ENCODE data around the gene CDC42BPG.

CDC42BPG gene, protein sequence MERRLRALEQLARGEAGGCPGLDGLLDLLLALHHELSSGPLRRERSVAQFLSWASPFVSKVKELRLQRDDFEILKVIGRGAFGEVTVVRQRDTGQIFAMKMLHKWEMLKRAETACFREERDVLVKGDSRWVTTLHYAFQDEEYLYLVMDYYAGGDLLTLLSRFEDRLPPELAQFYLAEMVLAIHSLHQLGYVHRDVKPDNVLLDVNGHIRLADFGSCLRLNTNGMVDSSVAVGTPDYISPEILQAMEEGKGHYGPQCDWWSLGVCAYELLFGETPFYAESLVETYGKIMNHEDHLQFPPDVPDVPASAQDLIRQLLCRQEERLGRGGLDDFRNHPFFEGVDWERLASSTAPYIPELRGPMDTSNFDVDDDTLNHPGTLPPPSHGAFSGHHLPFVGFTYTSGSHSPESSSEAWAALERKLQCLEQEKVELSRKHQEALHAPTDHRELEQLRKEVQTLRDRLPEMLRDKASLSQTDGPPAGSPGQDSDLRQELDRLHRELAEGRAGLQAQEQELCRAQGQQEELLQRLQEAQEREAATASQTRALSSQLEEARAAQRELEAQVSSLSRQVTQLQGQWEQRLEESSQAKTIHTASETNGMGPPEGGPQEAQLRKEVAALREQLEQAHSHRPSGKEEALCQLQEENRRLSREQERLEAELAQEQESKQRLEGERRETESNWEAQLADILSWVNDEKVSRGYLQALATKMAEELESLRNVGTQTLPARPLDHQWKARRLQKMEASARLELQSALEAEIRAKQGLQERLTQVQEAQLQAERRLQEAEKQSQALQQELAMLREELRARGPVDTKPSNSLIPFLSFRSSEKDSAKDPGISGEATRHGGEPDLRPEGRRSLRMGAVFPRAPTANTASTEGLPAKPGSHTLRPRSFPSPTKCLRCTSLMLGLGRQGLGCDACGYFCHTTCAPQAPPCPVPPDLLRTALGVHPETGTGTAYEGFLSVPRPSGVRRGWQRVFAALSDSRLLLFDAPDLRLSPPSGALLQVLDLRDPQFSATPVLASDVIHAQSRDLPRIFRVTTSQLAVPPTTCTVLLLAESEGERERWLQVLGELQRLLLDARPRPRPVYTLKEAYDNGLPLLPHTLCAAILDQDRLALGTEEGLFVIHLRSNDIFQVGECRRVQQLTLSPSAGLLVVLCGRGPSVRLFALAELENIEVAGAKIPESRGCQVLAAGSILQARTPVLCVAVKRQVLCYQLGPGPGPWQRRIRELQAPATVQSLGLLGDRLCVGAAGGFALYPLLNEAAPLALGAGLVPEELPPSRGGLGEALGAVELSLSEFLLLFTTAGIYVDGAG (N-terminal part only)

DNA sequence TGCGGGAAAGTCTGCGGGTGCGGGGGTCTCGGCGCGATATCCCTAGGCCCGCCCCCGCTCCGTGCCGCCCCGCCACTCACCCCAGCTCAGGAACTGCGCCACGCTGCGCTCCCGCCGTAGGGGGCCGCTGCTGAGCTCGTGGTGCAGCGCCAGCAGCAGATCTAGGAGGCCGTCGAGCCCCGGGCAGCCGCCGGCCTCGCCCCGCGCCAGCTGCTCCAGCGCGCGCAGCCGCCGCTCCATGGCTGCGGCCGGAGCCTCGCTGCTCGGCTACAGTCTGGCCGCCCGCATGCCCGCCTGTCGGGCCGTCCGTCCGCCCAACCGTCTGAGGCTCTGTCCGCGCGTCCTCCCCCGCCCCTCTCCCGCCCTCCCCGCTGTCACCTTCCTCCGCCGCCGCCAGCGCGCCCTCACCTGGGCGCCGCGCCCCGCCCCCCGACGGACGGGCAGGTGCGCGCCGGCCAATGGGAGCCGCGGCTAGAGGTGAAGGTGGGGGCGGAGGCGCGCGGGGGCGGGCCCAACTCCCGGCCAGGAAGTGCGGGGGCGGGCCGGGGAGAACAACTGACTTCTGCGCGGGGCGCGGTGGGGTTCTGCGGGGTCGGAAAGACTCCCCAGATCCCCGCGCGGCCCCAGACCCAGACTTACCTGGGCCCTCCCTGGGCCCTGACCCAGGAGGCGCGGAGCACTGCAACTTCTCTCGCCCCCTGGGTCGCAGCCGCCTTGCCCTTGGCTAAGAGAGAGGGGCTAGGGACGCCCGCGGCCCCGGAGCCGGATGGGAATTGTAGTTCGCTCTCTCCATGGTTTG is at the start of gene CDC42BPG:
Gene CDC42BPG (minus strand): TSS at position 324 of the 799 bp plus-strand sequence. CDS start 84 bp downstream, at position 240.
- no peak for DNase-seq

DNA sequence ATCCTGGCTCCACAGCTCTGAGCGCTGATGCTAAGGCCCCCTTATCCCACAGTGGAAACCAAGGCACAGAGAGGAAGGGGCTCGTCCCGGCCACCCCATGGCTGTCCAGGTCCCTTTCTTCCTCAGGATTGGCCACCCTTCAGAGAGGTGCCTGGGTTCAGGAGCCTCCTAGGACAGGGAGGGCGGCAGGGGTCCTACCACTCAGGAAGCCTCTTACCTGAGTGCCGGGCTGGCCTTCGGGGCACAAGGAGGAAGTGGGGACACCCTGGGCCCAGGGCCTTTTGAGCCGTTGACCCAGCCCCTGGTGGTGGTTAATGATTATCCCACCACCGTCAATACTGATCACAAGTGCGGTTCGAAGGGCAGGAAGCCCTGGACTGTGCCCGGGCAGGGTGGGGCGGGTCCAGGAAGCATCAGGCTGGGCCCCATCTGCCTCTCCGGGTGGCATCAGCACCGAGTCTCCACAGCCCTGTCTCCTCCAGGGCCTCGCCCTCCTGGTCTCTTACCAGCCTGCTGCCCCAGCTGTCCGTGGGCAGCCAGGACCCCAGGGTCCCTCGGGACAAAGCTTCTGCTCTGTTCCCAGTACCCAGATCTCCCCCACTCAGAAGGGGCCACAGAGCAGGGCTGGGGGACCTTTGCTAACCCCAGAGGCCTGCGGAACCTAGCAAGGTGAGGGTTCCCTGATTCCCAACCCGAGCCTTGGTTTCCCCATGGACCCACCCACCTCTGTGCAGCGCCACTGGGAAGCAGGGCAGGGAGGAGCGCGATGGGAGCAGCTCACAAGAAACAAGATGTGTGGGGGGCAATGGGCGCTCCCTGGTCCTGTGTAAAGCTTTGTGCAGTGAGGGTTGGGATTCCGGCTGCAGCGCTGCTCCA is 49.0 kb upstream of the CDC42BPG start:
- no peak for DNase-seq

DNA sequence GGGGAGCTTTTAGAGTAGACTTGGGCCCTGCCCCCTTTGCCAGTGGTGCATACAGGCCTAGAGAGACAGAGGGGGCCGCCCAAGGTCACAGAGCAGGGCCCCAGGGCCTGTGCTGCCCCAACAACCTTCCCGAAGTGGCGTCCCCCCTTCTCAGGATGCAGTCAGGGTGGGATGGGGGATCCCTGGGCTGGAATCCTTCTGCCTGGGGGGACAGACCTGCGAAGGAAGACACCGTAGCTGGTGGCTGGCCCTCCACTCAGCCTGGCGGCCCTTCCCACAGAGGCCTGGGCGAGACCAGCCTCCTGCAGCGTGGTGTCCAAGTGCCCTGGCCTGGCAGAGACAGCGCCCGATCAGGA is 48.4 kb upstream of the CDC42BPG start:
- no peak for DNase-seq

DNA sequence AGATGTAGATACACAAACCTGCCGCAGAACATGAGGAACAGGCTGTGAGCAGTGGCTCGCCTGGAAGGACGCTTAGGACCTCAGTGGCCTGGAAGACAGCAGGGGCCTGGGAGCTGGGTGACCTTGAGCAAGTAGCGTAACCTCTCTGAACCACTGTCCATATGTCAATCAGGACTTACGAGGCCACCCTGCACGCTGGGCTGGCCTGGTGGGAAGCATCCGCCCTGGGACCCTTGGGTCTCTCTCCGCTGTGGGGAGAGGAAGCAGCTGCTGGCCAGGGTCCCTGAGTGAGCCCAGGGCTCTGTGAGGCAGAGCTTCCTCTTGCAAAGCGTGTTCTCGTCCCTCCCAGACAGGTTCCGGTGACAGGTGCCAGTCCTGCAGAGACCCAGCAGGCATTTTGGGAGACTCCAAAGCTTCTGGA is 48.0 kb upstream of the CDC42BPG start:
- DNase-seq = no peak

DNA sequence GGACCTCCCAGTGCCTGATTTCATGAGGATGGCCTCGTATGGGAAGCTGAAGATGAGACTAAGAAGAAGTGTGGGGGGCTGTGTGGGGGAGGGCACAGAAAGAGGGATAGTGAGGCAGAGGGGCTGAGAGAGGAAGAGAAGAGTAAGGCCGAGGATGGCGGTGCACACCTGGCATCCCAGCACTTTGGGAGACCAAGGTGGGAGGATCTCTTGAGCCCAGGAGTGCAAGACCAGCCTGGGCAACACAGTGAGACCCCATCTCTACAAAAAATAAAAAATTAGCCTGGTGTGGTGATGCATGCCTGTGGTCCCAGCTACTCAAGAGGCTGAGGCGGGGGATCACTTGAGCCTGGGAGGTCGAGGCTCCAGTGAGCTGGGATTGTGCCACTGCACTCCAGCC is 47.4 kb upstream of the CDC42BPG start:
- DNase-seq = no peak

DNA sequence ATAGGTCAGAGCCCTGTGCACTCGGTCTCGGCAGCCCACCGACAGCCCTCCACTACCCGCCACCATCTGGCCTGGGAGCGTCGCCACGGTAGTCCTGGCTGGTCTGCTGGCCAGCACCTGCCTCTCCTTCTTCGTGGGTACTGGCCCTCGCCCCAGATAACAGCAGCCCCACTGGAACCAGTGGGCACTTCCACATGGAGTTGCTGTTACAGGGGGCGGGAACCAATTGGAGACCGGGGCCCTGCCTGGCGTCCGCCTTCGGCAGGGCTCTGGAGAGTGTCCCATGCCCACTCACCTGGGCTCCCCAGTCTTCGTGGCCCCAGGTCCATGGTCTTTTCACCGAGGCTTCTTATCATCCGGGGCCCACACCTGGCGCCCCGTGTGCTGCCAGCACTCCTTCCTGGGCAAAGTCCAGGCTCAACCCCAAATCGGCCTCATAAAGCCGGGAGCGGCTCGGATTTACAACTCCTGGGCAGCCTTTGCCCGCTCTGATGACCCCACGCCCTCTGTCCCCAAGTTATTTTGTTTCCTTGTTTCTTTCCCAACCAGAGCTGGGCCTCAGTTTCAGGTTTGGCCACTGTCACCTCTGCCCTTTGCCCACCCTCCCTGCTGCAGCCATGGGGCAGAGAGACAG is 46.9 kb upstream of the CDC42BPG start:
- no peak for DNase-seq

DNA sequence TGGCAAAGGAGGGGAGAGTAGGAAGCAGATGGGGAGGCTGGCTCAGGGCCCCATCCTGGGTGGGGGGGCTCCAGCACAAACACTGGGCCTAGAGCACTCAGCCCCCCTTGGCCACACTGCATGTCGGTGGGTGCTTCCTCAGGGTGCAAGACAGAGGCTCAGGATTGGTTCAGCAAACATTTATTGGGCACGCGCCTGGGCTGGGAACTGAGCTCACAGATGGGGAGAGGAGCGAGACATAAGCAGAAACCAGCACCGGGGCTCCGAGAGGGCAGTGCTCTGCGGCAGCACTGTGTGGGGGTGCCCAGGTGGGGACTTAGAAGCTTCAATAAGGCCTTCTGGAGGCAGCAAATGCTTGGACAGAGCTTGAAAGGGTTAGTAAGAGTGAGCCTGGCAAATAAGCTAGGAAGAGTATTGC is 46.1 kb upstream of the CDC42BPG start:
- no peak for DNase-seq

DNA sequence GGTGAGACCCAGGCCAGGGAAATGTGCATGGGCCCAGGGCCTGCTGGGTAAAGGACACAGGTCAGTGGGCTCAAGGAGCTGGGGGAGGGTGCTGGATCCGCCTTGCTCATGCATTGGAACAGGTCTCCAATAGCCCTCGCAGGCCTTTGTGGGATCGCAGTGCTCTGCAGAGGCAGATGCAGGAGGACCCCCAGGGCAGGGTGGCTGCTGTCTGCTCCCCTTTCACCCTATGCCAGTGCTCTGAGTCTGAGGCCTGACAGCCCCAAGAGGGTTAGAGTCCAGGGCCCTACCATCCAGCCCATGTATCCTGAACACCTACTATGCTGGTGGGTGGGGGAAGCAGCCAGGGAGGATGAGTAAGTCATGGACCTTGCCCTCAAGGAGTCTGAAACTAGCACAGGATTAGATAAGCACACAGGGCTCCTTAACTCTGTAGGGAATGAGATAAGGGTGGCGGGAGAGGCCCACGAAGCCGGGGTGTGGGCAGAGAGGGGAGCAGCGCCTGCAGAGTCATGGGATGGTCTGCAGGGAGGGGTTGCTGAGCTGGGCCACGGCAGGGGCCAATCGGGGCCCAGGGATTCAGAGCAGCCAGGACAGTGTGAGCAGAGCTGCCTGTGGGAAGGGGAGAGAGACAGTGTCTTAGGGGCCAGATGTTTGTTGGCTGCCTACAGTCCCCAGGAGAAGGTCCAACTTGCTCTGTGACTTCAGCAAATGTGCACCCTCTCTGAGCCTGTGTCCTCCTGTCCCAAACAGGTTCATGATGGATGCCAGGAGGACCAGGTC is 44.5 kb upstream of the CDC42BPG start:
- no peak for DNase-seq

DNA sequence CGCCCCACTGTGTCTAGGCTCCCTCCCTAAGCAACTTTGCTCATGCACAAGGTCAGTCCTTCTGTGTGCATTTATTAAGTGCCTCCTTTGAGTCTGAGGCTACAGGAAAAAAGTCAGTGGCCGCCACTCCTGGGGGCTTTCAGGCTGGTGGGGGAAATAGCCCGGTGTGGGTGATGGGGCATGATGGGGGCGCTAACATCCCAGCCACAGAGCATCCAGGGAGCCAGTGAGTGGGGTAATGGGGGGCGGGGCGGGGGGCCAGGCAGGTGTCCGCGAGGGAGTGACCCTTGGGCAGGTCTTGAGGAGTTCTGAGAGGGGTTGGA is 43.9 kb upstream of the CDC42BPG start:
- DNase-seq = no peak

DNA sequence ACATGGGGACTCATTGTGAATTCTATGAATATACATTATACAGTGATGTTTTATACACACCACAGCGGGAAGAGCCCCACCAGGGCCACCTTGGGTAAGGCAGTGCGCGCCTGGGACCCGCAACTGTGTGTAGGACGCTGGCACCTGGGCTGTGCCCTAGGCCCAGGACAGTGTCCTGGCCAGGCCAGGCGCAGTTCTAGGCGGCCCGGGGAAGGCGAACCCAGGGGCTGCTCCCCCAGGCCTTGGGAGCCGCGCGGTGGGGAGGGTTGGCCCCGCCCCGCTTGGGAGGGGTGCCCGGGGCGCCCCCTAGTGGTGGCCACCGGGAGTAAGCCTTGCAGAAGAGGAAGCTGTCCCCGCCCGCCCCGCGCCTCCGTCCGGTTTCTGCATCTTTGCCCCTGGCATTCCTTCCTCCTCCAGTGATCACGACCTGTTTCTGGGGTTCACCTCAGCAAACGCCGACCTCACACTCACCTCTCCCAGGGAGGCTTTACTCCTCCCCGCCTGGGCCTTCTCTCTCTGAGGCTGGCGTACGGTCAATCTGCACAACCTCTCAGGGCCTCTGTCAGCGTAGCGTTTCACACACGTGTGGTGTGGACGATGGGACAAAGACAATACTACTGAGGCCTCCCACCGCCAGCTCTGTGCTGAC is 43.4 kb upstream of the CDC42BPG start:
- no peak for DNase-seq

DNA sequence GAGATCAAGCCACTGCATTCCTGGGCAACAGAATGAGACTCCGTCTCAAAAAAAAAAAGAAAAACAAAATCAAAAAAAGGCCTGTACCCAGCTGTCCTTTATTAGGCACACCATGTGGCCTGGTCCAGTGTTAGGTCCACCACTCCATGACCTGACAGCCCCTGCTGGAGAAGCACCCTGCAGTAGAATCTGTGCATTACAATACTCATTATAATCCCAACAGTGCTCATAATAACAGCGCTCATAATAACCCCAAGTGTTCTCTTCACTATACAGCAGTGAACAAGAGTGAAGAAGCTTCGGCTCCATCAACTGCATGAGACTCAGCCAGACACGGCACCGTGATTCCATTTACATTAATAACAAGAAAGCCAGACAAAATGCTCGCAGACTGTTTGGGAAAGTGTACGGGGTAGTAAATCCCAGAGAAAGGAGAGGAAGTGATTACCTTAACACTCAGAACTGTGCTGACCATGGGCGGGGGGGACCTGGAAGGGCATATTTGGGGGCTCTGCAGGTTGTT is 42.8 kb upstream of the CDC42BPG start:
- no peak for DNase-seq

DNA sequence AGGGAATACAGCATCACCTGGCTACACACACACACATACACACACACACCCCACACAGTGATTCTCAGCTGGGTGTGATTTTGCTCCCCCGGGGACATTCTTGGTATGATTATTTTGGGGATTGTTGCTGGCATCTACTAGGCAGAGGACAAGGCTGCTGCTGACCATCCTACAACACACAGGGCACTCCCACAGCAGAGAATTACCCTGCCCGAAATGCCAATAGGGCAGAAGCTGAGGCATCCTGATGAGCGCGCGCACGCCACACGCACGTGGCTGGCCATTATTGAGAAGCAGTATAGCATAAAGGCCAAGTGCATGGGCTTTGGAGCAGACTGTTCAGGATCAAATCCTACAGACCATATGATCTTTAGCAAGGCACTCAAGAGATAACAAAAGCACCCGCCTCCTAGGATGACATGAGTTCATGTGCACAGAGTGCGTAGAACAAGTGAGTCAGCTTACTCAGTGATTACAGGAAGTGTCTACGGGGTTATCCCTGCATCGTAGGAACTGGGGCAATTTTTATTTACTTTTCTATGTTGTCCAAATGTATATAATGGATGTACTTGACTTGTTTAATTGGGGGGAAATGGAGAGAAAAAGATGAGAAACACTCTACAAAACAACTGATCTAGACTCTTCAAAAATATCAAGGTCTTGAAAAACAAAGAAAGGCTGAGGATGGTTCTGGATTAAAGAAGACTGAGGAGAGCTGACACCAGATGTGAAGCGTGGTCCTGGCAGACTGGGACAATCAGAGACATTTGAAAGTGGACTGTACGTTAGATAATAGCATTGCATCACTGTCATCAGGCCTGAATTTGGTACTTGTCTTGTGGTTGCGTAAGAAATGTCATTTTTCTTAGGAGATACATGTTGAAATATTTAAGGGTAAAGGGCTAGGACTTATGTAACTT is 41.2 kb upstream of the CDC42BPG start:
- DNase-seq = no peak

DNA sequence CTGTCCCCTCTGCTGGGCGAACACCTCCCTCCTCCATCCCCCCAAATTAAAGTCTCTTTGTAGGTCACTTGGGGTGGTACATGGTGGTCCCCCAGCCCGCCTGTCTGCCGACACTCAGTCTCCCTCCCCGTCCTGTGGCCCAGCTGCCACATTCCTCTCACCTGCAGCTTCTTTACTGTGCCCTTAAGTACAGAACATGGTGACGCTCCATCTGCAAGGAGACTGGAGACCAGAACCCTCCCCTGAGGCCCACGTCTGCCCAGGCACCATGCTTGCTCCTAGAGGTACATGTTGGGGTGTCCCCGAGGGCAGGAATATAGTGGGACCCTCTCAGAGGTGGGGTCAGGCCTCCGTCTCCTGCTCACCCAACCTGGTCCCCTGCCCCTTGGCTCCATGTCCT is 39.6 kb upstream of the CDC42BPG start:
- no peak for DNase-seq

DNA sequence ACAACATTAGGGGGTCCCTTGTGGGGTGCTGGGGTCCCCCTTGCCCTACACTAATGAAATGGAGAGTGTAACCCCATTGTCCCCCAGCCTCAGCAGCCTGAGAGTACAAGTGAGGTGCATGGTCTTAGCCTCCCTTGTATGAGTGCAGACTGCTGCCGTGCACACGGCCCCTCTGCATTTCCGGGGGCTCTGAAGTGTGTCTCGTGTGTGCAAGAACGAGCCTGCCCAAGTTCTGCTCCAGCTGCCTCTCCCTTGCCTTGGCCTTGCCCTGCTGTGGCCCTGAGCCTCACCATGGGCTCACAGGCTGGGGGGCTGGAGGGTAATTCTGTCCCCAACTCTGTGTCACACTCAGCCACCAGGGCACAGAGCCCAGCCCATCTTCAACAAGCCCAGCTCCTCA is 39.1 kb upstream of the CDC42BPG start:
- DNase-seq = no peak

DNA sequence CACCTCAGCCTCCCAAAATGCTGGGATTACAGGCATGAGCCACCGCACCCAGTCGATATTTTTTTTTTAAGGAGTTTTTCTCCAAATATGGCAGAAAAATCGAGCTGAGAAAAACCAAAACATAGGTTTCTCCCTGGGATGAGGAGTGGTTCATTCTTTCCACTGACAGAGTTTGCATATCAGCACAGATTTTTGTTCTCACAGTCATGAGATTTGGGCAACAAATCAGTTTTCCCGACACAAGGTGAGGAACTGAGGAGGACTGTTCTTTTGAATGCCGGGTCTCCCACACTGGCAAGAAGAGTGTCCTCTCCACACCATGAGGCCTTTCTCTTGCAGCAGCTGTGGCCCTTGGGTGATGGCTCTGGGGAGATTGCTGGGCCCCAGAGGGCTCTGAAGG is 37.8 kb upstream of the CDC42BPG start:
- no peak for DNase-seq

DNA sequence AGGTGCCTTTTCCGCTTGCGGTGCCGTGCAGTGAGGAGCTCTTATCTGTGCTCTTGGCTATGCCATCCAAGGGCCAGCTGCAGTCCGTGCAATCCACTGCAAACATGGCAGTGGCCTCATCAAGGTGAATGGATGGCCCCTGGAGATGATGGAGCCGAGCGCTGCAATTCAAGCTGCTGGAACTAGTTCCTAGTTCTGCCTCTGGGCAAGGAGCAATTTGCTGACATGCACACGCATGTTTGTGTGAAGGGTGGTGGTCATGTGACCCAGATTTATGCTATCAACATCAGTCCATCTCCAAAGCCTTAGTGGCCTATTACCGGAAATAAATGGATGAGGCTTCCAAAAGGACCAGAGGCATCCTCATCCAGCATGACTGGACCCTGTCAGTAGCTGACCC is 37.0 kb upstream of the CDC42BPG start:
- no peak for DNase-seq

DNA sequence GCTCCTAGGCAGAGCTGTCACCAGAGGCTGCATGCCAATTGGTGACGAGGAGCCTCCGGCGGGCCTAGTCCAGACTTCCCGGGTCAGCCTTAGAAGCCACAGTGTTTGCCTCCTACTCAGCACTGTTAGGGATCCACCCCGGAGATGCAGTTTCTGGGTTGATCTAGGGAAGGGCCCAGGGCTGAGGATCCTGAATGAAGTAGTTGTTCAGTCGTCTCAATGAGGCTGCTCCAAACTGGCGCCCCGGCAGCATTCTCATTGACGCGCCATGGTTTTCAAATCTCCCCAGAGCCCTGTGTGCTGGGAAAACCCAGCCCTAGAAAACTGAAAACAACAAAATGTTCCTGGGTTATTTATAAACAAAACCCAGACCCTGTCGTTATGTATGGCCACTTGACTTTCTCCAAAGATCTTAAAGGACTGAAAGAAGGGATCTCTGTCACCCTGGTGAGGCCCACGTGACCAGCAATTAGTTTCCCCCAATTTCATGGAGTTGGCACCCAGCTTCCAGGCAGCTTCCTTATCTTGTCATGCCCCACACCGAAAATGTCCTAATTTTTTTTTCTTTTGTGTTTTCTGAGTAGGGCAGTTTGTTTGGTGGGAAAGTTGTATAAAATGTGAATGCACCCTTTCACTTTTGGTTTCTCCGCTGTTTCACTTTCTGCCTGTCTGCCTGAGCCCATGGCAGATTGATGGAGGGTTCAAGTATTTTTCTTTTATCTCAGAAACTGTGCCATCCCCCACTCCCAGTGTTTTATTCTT is 36.0 kb upstream of the CDC42BPG start:
- no peak for DNase-seq

Measured in amniotic stem cell (primary cell).